ENCODE results near the gene SMNDC1. TPM values are rescaled to one million over a fixed set of nuclear protein-coding genes. Genes with fewer than 3 reads are reported as not detected.

SMNDC1 gene
- total and polyA plus RNA-seq, 2 of the 4 experiments (the other 2 are of a cell fraction) = 3.9 to 15.1 TPM

- in situ Hi-C loops (cut with MboI; ENCODE audit: low sequenced_read_pairs) (loop anchor here (25.0 kb wide), 1 partner anchor 1819 kb away; no protein-coding TSS in a partner anchor), dilution Hi-C loops (cut with HindIII; ENCODE audit: low sequenced_read_pairs, unreplicated experiment) (no loop called here), intact Hi-C loops (cut with micrococcal nuclease) (loop anchor here (10.0 kb wide), 1 partner anchor 577 kb away; no protein-coding TSS in a partner anchor)
- Histone ChIP-seq H3K4me2 (ENCODE audit: low read depth, low read length) (no peak overlapping the region), H2BK20ac (ENCODE audit: low read depth, low read length) (no peak overlapping the region), H3K4me1 (ENCODE audit: control insufficient read depth, insufficient read depth, low read length) (peaks cover 2% of the 10 kb centered on the region; the same call in 1 of the 2 replicates), H3K9ac (ENCODE audit: low read depth, low read length) (no peak overlapping the region), H3K4me3 (ENCODE audit: insufficient read depth, low read depth, low read length) (no peak overlapping the region), H4K20me1 (ENCODE audit: insufficient read depth, low read length) (no peaks in the 10 kb centered on the region), H3K4ac (ENCODE audit: low read depth, low read length) (no peak overlapping the region), H3K56ac (ENCODE audit: extremely low read depth, insufficient read depth, low read length) (no peak overlapping the region), H3K9me3 (ENCODE audit: control insufficient read depth, insufficient read depth, low read length) (peaks cover 4% of the 10 kb centered on the region; the same call in 1 of the 2 replicates), H2AFZ (replicated peaks; ENCODE audit: low read length, poor library complexity) (no peak overlapping the region), H3K27ac (ENCODE audit: insufficient read depth, low read length) (no peak overlapping the region), H3K23ac (ENCODE audit: low read depth, low read length) (no peak overlapping the region), H3K79me1 (ENCODE audit: low read depth in 1 of 2, low read length in 2 of 2) (no peaks in the 10 kb centered on the region), H4K8ac (ENCODE audit: low read depth in 2 of 2, low read length in 2 of 2) (no peak overlapping the region), H3K18ac (ENCODE audit: low read depth, low read length) (no peak overlapping the region), H2BK5ac (ENCODE audit: low read depth, low read length, poor library complexity, severe bottlenecking) (no peak overlapping the region), H2AK9ac (replicated peaks; ENCODE audit: low read depth, low read length, poor library complexity) (no peak overlapping the region), H3K9me1 (ENCODE audit: insufficient read depth, low read length) (peaks cover 5% of the 10 kb centered on the region), H3K36me3 (ENCODE audit: control insufficient read depth, insufficient read depth, low read length) (no peaks in the 10 kb centered on the region), H3K27me3 (ENCODE audit: control insufficient read depth, insufficient read depth, low read length) (no peaks in the 10 kb centered on the region), H4K91ac (ENCODE audit: insufficient read depth, low read depth, low read length) (no peak overlapping the region), H2BK15ac (ENCODE audit: low read depth, low read length) (no peak overlapping the region; the same call in 2 of the 3 replicates), H4K5ac (ENCODE audit: low read depth, low read length) (no peak overlapping the region), H2BK120ac (ENCODE audit: low read depth, low read length) (no peak overlapping the region), H2AK5ac (ENCODE audit: low read depth, low read length) (no peak overlapping the region), H3K14ac (replicated peaks; ENCODE audit: low read depth, low read length) (0 out of 2 replicates have a peak overlapping the region, but pooled peaks have one; percentile 10)
- 95% methylated on average over 7 of the region's 15 CpGs; no CpG with 5 or more reads in 1 of the 2 experiments for WGBS, 2 experiments (ENCODE audit: extremely low coverage in 2 of 2, insufficient read length in 1 of 2)
- BruUV-seq (replicated peaks) = no TSS peak
- ChIA-PET CTCF (no interaction called here), POLR2A (ENCODE audit: unreplicated experiment) (no interaction called here)
- ATAC-seq (ENCODE audit: low read depth) (no peak), DNase-seq (no peak)
- TF ChIP-seq MAFK (IDR thresholded peaks at IDR 0.05; ENCODE audit: low read depth, low read length) (no peak), MXI1 (IDR thresholded peaks at IDR 0.05; ENCODE audit: borderline replicate concordance, low read depth, low read length) (no peak), ELK1 (IDR thresholded peaks at IDR 0.05; ENCODE audit: borderline replicate concordance, low read depth, low read length) (no peak), RFX5 (IDR thresholded peaks at IDR 0.05; ENCODE audit: low read depth, low read length) (no peak), POLR2A (IDR thresholded peaks at IDR 0.05; ENCODE audit: low read depth, low read length) (no peak)
Observed at GRCh38 chr10:110317866-110318850, 13.4 kb upstream of the SMNDC1 start.
